ENCODE data around the gene N4BP2L2. TPM values are rescaled to one million over a fixed set of nuclear protein-coding genes. Genes with fewer than 3 reads are reported as not detected.

The N4BP2L2 gene
- total RNA-seq, 1 experiment from 2014 or later = 61.4 TPM

DNA sequence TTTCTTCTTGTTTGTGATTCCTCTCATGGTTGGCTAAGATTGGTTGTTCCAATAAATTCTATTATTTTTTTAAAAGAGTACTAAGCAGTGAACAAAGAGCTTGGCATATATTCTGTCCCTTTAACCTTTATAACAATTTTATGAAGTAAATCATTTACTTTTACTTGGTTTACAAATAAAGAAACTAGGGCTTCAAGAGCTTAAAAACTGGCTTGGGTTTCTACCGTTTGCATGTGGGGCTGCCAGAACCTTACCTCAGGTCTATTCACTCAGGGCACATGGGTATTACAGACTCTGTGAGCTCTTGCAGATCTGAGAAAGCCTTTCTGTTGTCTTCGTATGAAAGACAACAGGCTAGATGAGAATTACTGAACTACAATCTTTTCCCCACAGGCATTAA is 124.0 kb downstream of the N4BP2L2 start:
- H3K27me3 Mint-ChIP-seq (ENCODE audit: low read depth) = peaks cover 9% of the 10 kb centered on the region
- WGBS (ENCODE audit: extremely low coverage, insufficient read length, low lambda C conversion rate) = no CpG with 5 or more reads among the region's 2 CpGs

More for the DNA sequence above, 124.0 kb downstream of the N4BP2L2 start:
- H3K9ac ChIP-seq (ENCODE audit: extremely low read depth, insufficient read length, low read length) = no peak overlapping the region
- H3K4me3 Mint-ChIP-seq = no peak overlapping the region
- H3T11ph ChIP-seq (ENCODE audit: low read length) = no peak overlapping the region
- H3K9me3 Mint-ChIP-seq = peaks cover 20% of the 10 kb centered on the region in 2 experiments
- no peak overlapping the region for H4K5ac ChIP-seq (ENCODE audit: insufficient read length, low read depth, low read length)
- no peak overlapping the region for H3K14ac ChIP-seq (ENCODE audit: insufficient read depth, low read length)
- no peaks in the 10 kb centered on the region for H3K27me3 ChIP-seq (ENCODE audit: insufficient read depth, low read length)
- no peak overlapping the region for H3K4me2 ChIP-seq (ENCODE audit: insufficient read depth, insufficient read length, low read length)
- no peak overlapping the region for H2BK120ac ChIP-seq (ENCODE audit: low read depth, low read length, poor library complexity, severe bottlenecking)
- no peak overlapping the region for H3K18ac ChIP-seq (ENCODE audit: insufficient read length, low read depth, low read length)
- H3K27ac ChIP-seq (ENCODE audit: insufficient read length, low read depth, low read length) = no peak overlapping the region
- no peak overlapping the region for H3K56ac ChIP-seq (ENCODE audit: insufficient read length, low read depth, low read length)
- no peaks in the 10 kb centered on the region for H3K79me1 ChIP-seq (ENCODE audit: insufficient read depth, low read depth, low read length, poor library complexity, severe bottlenecking)
- H3K23me2 ChIP-seq (ENCODE audit: insufficient read length, low read depth, low read length, poor library complexity, severe bottlenecking) = peaks cover 5% of the 10 kb centered on the region
- no peaks in the 10 kb centered on the region for H3K79me2 ChIP-seq (ENCODE audit: insufficient read depth, low read length)
- H4K20me1 ChIP-seq (ENCODE audit: control insufficient read depth, insufficient read depth, insufficient read length) = no peaks in the 10 kb centered on the region
- peaks cover 11 to 12% of the 10 kb centered on the region in 2 experiments for H3K4me1 Mint-ChIP-seq
- H2AK5ac ChIP-seq (ENCODE audit: insufficient read length, low read length) = no peak overlapping the region
- TF ChIP-seq, protein P1, sequence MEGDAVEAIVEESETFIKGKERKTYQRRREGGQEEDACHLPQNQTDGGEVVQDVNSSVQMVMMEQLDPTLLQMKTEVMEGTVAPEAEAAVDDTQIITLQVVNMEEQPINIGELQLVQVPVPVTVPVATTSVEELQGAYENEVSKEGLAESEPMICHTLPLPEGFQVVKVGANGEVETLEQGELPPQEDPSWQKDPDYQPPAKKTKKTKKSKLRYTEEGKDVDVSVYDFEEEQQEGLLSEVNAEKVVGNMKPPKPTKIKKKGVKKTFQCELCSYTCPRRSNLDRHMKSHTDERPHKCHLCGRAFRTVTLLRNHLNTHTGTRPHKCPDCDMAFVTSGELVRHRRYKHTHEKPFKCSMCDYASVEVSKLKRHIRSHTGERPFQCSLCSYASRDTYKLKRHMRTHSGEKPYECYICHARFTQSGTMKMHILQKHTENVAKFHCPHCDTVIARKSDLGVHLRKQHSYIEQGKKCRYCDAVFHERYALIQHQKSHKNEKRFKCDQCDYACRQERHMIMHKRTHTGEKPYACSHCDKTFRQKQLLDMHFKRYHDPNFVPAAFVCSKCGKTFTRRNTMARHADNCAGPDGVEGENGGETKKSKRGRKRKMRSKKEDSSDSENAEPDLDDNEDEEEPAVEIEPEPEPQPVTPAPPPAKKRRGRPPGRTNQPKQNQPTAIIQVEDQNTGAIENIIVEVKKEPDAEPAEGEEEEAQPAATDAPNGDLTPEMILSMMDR (conservative IDR thresholded peaks at IDR 0.05) = no peak
- H3K4ac ChIP-seq (ENCODE audit: low read depth, low read length) = no peak overlapping the region
- H4K8ac ChIP-seq (replicated peaks; ENCODE audit: insufficient read length, low read depth, low read length) = no peak overlapping the region
- peaks cover 15 to 22% (median 21%) of the 10 kb centered on the region in 3 experiments for H3K36me3 Mint-ChIP-seq (ENCODE audit: insufficient read depth in 1 of 3, low read depth in 3 of 3)
- no peak overlapping the region for H2AFZ ChIP-seq (ENCODE audit: low read length)
- H4K91ac ChIP-seq (ENCODE audit: insufficient read length, low read depth, low read length) = no peak overlapping the region
- H3K23ac ChIP-seq (ENCODE audit: insufficient read length, low read depth, low read length) = no peak overlapping the region
- no peak for DNase-seq
- H2BK20ac ChIP-seq (ENCODE audit: low read depth, low read length, poor library complexity, severe bottlenecking) = no peak overlapping the region
- H2BK12ac ChIP-seq (ENCODE audit: insufficient read length, low read depth, low read length) = no peak overlapping the region
- H2BK15ac ChIP-seq (ENCODE audit: low read depth, low read length) = no peak overlapping the region
- no peaks in the 10 kb centered on the region for H3K9me3 ChIP-seq (ENCODE audit: control insufficient read depth, low read depth, low read length)
- H2BK5ac ChIP-seq (ENCODE audit: insufficient read length, low read length) = no peak overlapping the region
- H3K4me1 ChIP-seq (ENCODE audit: insufficient read depth, low read length) = 0 out of 2 replicates have a peak, but pooled peaks cover 2% of the 10 kb centered on the region
- H3K27ac Mint-ChIP-seq = no peak overlapping the region
